Glutamatergic neuron (in vitro differentiated cells): ENCODE data around the gene ZFAND3. TPM values are rescaled to one million over a fixed set of nuclear protein-coding genes. Genes with fewer than 3 reads are reported as not detected.

Source experiments
- DNase-seq: peaks from one replicate; pipeline ENCODE4 v3.0.0; 2022
- H3K27ac Mint-ChIP-seq: one replicate; pipeline ENCODE4 v1.8.0; 2020; ENCODE audit warnings: mild to moderate bottlenecking, mixed read lengths, inconsistent platforms; ENCODE audit not compliant: unreplicated experiment
- H3K27me3 Mint-ChIP-seq: one replicate; pipeline ENCODE4 v1.8.0; 2020; ENCODE audit warnings: mild to moderate bottlenecking, moderate library complexity, mixed read lengths, inconsistent platforms; ENCODE audit not compliant: unreplicated experiment
- H3K36me3 Mint-ChIP-seq: one replicate; pipeline ENCODE4 v1.8.0; 2020; ENCODE audit warnings: mild to moderate bottlenecking, mixed read lengths, inconsistent platforms; ENCODE audit not compliant: unreplicated experiment
- H3K4me1 Mint-ChIP-seq: one replicate; pipeline ENCODE4 v1.8.0; 2020; ENCODE audit warnings: mild to moderate bottlenecking, low read depth, mixed read lengths, inconsistent platforms; ENCODE audit not compliant: unreplicated experiment
- H3K4me3 Mint-ChIP-seq: one replicate; pipeline ENCODE4 v1.8.0; 2020; ENCODE audit warnings: mild to moderate bottlenecking, mixed read lengths, inconsistent platforms; ENCODE audit not compliant: unreplicated experiment
- H3K9me3 Mint-ChIP-seq: one replicate; pipeline ENCODE4 v1.8.0; 2020; ENCODE audit warnings: mild to moderate bottlenecking, moderate library complexity, mixed read lengths, inconsistent platforms; ENCODE audit not compliant: unreplicated experiment
- CTCF ChIP-seq: fragments of 200-600 bp; sonication (generic); IDR thresholded peaks from one replicate; pipeline ENCODE4 v1.5.0; 2021; ENCODE audit not compliant: partially characterized antibody, unreplicated experiment
- total RNA-seq: library from RNA; stranded (reverse); fragmentation: NEBNext Ultra II Directional; extraction: Animal tissue kit (Norgen Biotek cat#: 25700); gene quantifications from one replicate; pipeline ENCODE4 v1.2.1, GENCODE V29; 2021; ENCODE audit not compliant: unreplicated experiment

Gene ZFAND3
- total RNA-seq, 1 donor from 2014 or later = 115 TPM

GRCh38 chr6:37966801-37967200 is 147.3 kb downstream of the ZFAND3 start:
- TF ChIP-seq CTCF = no peak
- H3K27ac Mint-ChIP-seq = no peak overlapping the region
- H3K4me3 Mint-ChIP-seq = no peak overlapping the region
- peaks cover 9% of the 10 kb centered on the region for H3K9me3 Mint-ChIP-seq
- H3K4me1 Mint-ChIP-seq = no peaks in the 10 kb centered on the region
- no peak for DNase-seq
- H3K36me3 Mint-ChIP-seq = peaks cover 11% of the 10 kb centered on the region
- peaks cover 3% of the 10 kb centered on the region for H3K27me3 Mint-ChIP-seq

GRCh38 chr6:37967651-37968050 is 148.1 kb downstream of the ZFAND3 start:
- H3K36me3 Mint-ChIP-seq = peaks cover 3% of the 10 kb centered on the region
- no peak overlapping the region for H3K27ac Mint-ChIP-seq
- no peak for DNase-seq
- H3K27me3 Mint-ChIP-seq = peaks cover 3% of the 10 kb centered on the region
- H3K4me1 Mint-ChIP-seq = peaks cover 7% of the 10 kb centered on the region
- peaks cover 5% of the 10 kb centered on the region for H3K9me3 Mint-ChIP-seq
- TF ChIP-seq CTCF = no peak
- no peak overlapping the region for H3K4me3 Mint-ChIP-seq

GRCh38 chr6:37971266-37971665 is 151.7 kb downstream of the ZFAND3 start:
- no peak for TF ChIP-seq CTCF
- Mint-ChIP-seq H3K36me3 (no peaks in the 10 kb centered on the region), H3K9me3 (peaks cover 4% of the 10 kb centered on the region), H3K27me3 (peaks cover 3% of the 10 kb centered on the region), H3K27ac (no peak overlapping the region), H3K4me3 (no peak overlapping the region), H3K4me1 (peaks cover 7% of the 10 kb centered on the region)
- DNase-seq = no peak

GRCh38 chr6:37971711-37972390 is 152.3 kb downstream of the ZFAND3 start:
- Mint-ChIP-seq H3K27me3 (peaks cover 3% of the 10 kb centered on the region), H3K9me3 (peaks cover 4% of the 10 kb centered on the region), H3K27ac (no peak overlapping the region), H3K36me3 (no peaks in the 10 kb centered on the region), H3K4me3 (no peak overlapping the region), H3K4me1 (peaks cover 7% of the 10 kb centered on the region)
- no peak for TF ChIP-seq CTCF
- no peak for DNase-seq

GRCh38 chr6:37972994-37973757 is 153.6 kb downstream of the ZFAND3 start:
- peaks cover 3% of the 10 kb centered on the region for H3K27me3 Mint-ChIP-seq
- TF ChIP-seq CTCF = no peak
- peaks cover 4% of the 10 kb centered on the region for H3K9me3 Mint-ChIP-seq
- no peaks in the 10 kb centered on the region for H3K36me3 Mint-ChIP-seq
- H3K27ac Mint-ChIP-seq = no peak overlapping the region
- no peak for DNase-seq
- H3K4me1 Mint-ChIP-seq = peaks cover 7% of the 10 kb centered on the region
- no peak overlapping the region for H3K4me3 Mint-ChIP-seq
